Measurements from ENCODE around the gene RDX.

- TF ChIP-seq GLI4 (CRISPR knock-in tag; IDR thresholded peaks at IDR 0.05; ENCODE audit: borderline replicate concordance) (no peak), ATF7 (IDR thresholded peaks at IDR 0.05) (no peak), ATF7 (CRISPR knock-in tag; IDR thresholded peaks at IDR 0.05) (no peak), FOXK2 (IDR thresholded peaks at IDR 0.05) (no peak), PRDM10 (CRISPR knock-in tag; IDR thresholded peaks at IDR 0.05; ENCODE audit: low read depth) (no peak), FOSL1 (CRISPR knock-in tag; IDR thresholded peaks at IDR 0.05; ENCODE audit: borderline replicate concordance) (no peak), JDP2 (CRISPR knock-in tag; IDR thresholded peaks at IDR 0.05; ENCODE audit: borderline replicate concordance) (no peak), SUZ12 (IDR thresholded peaks at IDR 0.05; ENCODE audit: low read depth, low read length) (no peak), TAF1 (CRISPR knock-in tag; IDR thresholded peaks at IDR 0.05) (no peak), ZFX (CRISPR knock-in tag; IDR thresholded peaks at IDR 0.05; ENCODE audit: low read depth) (no peak), ZBTB44 (CRISPR knock-in tag; IDR thresholded peaks at IDR 0.05) (no peak), POLR2A (IDR thresholded peaks at IDR 0.05; ENCODE audit: insufficient read depth in 1 of 2, low read depth in 2 of 2, low read length in 2 of 2) (no peak)
Measured at GRCh38 chr11:110295086-110295485, 1.3 kb downstream of the RDX start.

All from HepG2 (cell line).